ENCODE data around the gene CDHR1.

DNA sequence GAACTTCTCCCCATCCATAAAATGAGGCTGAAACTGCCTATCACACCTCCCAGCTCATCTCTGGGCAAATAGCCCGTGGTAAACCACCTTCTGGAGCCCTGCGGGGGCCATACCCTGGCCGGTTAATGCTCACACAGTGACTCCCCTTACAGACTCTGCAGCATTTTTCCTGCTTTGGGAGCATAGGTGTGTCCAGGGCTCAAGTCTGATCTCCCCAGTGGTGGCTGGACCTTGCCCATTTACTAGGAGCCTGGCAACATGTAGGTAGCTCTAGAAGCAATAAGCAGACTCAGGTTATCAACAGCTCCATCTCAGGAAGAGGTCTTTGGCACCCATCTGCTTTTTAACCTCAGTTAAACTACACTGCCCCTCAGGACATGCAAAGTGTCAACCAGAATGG is 5.5 kb upstream of the CDHR1 start:
- TF ChIP-seq, protein P1, sequence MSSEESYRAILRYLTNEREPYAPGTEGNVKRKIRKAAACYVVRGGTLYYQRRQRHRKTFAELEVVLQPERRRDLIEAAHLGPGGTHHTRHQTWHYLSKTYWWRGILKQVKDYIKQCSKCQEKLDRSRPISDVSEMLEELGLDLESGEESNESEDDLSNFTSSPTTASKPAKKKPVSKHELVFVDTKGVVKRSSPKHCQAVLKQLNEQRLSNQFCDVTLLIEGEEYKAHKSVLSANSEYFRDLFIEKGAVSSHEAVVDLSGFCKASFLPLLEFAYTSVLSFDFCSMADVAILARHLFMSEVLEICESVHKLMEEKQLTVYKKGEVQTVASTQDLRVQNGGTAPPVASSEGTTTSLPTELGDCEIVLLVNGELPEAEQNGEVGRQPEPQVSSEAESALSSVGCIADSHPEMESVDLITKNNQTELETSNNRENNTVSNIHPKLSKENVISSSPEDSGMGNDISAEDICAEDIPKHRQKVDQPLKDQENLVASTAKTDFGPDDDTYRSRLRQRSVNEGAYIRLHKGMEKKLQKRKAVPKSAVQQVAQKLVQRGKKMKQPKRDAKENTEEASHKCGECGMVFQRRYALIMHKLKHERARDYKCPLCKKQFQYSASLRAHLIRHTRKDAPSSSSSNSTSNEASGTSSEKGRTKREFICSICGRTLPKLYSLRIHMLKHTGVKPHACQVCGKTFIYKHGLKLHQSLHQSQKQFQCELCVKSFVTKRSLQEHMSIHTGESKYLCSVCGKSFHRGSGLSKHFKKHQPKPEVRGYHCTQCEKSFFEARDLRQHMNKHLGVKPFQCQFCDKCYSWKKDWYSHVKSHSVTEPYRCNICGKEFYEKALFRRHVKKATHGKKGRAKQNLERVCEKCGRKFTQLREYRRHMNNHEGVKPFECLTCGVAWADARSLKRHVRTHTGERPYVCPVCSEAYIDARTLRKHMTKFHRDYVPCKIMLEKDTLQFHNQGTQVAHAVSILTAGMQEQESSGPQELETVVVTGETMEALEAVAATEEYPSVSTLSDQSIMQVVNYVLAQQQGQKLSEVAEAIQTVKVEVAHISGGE (CRISPR knock-in tag; IDR thresholded peaks at IDR 0.05) = no peak
- TF ChIP-seq RAD21 (IDR thresholded peaks at IDR 0.05; ENCODE audit: insufficient read depth, low read depth, low read length) (no peak), CBX3 (IDR thresholded peaks at IDR 0.05; ENCODE audit: borderline replicate concordance, low read depth) (no peak), EZH2 (IDR thresholded peaks at IDR 0.05; ENCODE audit: borderline replicate concordance, control insufficient read depth, low read depth, low read length) (no peak)
- TF ChIP-seq, protein P2, sequence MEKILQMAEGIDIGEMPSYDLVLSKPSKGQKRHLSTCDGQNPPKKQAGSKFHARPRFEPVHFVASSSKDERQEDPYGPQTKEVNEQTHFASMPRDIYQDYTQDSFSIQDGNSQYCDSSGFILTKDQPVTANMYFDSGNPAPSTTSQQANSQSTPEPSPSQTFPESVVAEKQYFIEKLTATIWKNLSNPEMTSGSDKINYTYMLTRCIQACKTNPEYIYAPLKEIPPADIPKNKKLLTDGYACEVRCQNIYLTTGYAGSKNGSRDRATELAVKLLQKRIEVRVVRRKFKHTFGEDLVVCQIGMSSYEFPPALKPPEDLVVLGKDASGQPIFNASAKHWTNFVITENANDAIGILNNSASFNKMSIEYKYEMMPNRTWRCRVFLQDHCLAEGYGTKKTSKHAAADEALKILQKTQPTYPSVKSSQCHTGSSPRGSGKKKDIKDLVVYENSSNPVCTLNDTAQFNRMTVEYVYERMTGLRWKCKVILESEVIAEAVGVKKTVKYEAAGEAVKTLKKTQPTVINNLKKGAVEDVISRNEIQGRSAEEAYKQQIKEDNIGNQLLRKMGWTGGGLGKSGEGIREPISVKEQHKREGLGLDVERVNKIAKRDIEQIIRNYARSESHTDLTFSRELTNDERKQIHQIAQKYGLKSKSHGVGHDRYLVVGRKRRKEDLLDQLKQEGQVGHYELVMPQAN (conservative IDR thresholded peaks at IDR 0.05) = no peak
- TF ChIP-seq, protein P3, sequence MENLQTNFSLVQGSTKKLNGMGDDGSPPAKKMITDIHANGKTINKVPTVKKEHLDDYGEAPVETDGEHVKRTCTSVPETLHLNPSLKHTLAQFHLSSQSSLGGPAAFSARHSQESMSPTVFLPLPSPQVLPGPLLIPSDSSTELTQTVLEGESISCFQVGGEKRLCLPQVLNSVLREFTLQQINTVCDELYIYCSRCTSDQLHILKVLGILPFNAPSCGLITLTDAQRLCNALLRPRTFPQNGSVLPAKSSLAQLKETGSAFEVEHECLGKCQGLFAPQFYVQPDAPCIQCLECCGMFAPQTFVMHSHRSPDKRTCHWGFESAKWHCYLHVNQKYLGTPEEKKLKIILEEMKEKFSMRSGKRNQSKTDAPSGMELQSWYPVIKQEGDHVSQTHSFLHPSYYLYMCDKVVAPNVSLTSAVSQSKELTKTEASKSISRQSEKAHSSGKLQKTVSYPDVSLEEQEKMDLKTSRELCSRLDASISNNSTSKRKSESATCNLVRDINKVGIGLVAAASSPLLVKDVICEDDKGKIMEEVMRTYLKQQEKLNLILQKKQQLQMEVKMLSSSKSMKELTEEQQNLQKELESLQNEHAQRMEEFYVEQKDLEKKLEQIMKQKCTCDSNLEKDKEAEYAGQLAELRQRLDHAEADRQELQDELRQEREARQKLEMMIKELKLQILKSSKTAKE (IDR thresholded peaks at IDR 0.05; ENCODE audit: low read depth, poor library complexity, severe bottlenecking) = no peak
